Measurements from ENCODE around the gene IGF1R.

Gene IGF1R

DNA sequence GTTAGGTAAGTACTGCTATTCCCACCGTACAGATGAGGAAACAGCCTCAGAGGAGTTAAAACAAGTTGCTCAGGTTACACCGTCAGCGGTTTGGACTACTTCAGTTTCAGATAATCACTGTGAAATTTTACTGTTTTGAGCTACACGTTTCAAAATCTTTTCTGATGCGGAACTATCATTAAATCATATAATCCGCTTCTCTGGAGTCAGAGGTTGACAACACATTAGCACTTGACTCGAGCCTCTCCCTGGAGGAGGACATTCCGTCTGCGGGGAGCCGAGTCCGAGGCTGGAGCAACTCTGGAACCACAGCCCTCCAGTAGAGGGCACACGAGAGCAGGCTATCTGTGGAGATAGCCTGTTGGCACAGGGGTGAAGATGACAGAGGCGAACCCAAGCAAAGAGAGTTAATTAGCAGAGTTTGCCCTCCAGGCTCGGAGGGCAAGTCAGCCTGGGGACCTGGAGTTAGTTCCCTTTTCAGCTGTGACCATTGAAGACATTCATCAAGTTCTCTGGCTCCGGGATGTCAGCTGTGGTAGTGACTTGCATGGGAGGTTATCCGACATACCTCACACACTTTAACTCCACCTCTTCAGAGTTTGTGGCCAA, 131.2 kb downstream of the IGF1R start:
- peak; percentile 44 for DNase-seq

DNA sequence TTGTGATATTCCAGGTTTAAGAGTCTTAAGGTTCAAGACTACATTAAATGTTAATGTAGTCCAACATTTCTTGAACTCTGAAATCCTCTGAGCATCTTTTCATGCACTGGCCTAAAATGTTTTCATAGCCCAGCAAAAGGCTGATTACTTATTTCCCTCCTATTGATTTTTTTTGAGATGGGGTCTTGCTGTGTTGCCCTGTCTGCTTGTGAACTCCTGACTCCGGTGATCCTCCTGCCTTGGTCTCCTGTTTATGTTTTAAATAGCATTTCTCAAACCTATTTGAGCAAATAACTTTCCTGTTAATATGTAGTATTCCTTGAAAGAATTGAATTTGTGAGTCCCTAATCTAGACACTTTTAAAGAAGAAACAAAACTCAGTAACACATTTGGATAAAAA, 133.5 kb downstream of the IGF1R start:
- no peak for DNase-seq

DNA sequence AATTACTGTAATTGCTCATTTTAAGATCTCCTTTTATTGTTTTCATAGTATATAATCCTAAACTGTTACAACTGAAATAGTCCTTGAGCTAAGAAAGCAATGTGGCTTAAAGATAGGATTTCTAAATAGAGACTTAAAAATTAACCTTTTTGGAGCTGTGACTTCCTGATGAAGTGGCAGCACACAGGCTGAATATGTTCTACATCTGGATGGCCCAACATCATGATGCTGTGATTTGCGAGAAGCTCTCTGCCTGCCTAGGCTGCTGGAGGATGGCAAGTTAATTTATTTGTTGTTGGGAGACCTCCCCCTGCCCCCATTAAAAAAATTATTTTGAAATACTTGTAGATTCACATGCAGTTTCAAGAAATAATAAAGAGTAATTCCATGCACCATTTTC, 134.5 kb downstream of the IGF1R start:
- DNase-seq, result no peak

- DNase-seq, result no peak
Measured at GRCh38 chr15:98785431-98785806, 137.1 kb downstream of the IGF1R start.

DNA sequence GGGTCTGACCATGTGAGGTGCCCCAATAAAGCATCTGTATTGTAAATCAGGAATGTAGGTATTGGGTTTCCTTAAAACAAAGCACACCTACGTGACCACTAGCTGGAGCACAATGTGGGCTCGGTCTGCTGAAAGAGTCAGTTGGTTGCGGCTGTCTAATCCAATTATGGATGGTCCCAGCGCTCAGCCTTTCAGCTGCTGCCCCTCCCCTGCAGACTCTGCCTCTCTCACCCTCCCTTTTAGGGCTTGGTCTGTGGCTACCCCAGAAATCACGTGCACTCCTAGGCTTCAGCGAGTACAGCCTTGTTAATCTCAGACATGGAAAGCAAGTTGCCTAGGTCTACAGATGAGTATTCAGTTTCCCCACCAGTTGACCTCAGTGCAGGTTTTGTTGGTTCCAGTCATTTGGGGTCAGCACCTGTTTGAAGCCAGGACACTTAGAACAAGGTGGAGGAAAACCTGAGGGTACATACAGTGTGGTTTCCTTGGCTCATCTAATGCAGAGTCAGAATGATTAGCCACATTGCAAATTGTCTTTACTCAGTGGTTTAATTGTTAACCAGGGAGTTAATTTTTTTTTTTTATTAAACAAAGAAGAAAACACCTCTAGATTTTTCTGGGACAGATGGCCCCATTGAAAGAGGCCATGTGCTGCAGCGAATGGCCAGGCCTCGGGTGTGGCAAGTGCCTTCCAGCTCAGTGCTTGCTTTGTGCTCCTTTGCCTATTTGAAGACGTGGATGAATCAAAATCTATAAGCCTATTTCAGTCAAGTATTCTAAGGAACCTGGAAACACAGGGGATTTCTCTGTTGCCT, 137.7 kb downstream of the IGF1R start:
- DNase-seq, result no peak

- no peak for DNase-seq
Measured at GRCh38 chr15:98786717-98787116, 138.4 kb downstream of the IGF1R start.

DNA sequence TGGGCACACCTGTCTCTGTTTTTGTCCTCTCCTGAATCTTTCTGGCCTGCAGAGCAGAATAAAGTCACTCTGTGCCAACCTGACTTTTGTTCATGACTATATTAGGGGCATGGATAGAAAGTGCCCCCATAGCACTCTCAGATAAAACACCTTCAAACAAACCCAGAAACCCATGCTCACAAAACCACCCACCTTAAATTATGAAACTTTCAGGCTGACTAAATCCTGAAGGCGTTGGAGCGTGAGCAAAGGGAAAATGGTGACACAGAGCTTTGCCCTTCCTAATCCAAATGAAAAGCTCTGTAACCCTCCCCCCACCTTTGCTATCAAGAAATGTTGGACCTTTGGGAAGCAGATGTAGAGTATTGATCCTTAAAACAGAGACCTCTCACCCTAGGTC, 138.9 kb downstream of the IGF1R start:
- DNase-seq, result no peak

GRCh38 chr15:98787936-98788757, 139.8 kb downstream of the IGF1R start:
- no peak for DNase-seq

DNA sequence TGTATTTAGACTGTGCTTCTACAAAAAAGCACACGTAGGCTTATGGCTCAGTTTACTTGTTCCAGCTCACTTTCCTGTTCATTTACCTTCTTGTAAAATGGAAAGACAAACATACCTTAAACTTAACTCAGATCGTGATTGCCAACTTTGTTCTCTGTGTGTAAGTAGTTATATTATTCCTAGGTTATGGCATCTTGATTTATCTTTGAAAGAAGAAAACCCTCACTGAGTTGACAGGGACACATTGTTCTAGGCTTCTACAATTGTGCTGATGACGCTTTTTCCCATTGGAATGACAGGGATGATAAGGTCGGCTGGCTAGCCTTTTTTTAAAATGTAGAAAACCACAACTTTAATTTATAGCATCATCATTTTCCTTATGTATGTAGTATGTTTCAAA, 140.7 kb downstream of the IGF1R start:
- DNase-seq, result no peak

DNA sequence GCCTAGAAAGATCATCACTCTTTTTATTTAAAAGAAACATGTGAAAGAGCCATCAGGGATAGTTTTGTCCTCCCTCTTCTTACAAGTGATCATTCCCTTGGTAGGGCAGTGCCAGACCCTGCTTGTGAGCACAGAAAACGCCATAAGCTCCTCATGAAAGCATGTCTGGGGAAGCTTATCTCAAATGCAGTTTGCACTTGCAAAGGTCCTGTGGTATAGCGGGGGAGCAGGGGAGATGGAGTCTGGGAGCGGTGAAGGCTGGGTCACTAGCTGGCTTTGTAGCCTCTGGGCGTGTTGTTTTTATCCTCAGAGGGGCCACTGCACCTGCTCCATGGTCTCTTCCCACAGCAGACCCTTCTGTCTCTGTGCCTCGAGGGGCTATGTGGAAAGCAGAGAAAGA, 141.9 kb downstream of the IGF1R start:
- no peak for DNase-seq

DNA sequence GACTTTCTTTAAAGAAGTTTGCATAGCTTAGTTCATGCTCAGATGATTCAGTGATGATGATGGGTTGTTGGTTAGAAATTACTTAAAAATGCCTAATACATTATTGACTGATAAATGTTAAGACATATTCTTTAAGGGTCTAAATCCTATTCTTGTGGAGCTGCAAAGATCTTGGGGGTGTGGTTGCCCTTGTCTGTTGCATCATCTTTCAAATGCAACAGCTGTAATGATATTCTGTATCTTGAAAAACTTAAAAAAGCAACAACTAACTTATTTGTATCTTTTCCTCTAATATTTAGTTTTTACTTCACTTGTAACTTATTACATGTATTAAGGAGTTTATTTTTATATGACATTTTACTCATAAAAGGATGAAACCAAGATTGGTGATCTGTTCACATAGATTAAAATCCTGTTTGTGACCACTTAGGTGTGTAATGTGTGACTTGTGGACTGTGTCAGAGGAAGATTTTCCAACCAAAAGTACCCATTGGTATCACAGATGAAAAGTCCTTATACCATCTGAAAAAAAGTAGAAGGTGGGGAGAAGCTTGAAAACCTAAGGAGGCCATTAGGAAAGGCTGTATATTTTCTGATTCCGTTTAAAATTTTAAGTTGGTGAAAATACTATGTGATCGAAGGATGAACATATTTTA, 142.8 kb downstream of the IGF1R start:
- DNase-seq, result no peak

- no peak for DNase-seq
Measured at GRCh38 chr15:98792117-98792516, 143.8 kb downstream of the IGF1R start.

DNA sequence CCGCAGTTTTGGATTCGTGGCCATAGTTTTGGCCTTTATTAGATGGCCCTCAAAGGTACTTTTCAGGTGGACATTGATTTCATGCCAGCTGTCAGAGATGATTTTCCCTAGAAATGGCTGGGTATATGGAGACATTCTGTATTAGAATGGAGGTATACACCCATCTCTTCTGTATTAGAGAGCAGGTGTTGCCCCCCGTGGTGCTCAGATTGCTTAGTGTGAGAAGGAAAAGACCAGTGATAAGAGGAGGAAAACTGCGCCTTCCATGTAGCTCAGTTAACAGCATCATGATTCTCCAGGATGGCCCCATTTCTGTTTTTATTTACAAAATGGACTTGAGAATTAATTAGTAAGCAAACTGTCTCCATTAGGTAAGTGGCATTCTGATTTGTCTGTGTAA, 145.9 kb downstream of the IGF1R start:
- no peak for DNase-seq

DNA sequence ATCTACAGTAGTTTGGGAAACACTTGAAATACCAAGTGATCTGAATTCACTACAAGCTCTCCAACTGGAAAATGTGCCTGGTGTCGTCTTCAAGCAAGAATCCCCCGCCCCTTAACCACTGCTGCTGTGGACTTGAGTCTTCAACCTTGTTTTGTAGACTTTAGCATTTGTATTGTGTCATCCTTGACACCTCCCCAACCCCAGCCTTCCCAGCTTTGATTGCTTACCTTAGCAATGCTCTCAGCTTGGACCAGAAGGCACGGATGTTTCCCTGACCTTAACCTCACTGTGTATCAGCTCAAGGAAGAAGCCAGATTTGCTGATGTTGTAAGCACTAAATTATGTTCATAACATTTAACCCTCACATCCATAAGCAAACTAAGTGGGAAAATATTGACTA, 146.4 kb downstream of the IGF1R start:
- no peak for DNase-seq

DNA sequence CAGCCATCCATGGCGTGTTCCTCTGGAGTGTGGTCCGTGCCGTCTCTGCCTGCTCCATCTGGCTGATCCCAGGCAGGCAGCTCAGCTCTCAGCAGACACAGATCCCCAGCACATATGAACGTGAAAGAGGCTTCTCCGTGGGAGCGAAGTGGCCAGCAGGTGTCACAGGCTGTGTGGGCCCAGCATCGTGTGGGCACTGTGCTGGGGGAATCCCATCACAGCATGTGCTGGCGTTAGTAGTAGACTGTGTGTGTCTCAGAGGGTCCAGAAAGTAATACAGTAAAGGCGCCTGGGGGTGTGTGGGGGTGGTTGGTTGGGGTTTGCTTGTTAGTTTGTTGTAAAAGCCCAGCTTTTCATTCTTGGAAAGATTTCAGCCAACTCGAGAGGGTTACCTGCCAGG, 147.6 kb downstream of the IGF1R start:
- no peak for DNase-seq

DNA sequence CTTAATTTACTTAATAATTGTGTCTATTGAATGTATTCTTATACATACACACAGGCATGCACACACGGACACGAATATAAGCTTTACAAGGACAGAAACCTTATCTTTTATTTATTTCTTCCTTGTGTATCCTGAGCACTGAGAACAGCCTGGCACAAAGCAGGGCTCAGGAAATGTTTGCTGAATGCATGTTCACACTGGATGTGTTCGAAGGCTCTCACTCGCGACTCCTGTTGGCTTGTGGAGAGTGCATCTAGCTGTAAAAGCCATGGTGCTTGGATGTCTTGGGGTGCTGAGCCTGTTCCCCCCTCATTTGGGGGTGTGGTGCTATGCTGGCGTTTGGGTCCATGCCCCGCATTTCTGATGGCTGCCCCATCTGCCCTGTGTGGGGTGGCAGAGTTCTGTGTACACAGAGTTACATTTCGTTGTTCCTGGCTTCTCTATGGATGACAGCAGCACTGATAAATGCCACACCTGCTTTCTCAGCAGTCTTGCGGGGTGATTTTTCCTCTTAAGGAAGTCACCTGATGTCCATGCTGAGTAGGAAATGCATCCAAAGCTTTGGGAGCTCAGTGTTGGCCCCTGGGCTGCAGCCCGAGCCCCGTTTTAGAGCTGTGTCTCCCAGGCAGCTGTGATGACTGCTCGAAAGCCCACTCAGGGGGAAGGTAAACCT, 148.5 kb downstream of the IGF1R start:
- no peak for DNase-seq

- DNase-seq, result no peak
Measured at GRCh38 chr15:98798375-98798893, 150.1 kb downstream of the IGF1R start.

DNA sequence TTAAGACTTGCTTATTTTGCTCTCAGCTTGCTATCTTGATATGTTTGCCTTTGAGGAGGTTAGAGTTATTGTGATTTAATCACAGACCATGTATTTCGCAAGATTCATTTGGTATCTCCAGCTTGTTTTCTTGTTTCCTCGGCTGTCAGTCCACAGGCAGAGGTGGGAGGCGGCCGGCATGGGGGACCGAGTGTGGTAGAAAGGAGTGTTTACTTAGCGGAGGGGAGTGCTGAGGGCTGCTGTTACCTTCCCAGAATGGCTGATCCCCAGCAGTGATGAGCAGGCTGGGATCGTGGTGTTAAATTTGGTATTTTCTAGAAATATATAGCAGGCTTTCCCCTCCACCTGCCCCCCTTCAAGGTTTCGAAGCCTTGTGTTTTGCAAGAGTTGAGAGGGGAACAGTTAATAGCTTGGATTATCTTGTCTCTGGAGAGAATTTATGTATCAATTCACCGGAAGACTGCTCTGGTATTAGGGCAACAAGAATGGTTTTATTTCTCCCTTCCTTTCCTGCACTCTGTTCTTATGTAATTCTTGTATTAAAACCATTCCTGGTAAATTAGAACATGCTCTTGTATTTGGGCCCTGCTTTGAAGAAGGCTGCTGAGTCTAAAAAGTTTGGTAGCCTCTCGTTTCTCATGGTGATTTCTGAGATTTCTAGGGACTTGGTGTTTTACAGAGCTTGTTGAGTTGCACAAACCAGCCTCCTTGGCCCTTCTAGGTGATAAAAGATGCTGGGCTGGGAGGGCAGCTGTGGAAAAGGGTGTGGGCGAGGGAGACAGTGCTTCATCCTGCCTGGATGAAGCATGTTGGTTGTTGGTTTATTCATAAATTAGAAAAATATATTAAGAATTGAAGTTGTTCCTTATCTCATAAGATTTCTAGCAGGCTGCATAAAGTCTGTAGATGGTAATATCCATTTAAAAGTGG, 151.4 kb downstream of the IGF1R start:
- no peak for DNase-seq

DNA sequence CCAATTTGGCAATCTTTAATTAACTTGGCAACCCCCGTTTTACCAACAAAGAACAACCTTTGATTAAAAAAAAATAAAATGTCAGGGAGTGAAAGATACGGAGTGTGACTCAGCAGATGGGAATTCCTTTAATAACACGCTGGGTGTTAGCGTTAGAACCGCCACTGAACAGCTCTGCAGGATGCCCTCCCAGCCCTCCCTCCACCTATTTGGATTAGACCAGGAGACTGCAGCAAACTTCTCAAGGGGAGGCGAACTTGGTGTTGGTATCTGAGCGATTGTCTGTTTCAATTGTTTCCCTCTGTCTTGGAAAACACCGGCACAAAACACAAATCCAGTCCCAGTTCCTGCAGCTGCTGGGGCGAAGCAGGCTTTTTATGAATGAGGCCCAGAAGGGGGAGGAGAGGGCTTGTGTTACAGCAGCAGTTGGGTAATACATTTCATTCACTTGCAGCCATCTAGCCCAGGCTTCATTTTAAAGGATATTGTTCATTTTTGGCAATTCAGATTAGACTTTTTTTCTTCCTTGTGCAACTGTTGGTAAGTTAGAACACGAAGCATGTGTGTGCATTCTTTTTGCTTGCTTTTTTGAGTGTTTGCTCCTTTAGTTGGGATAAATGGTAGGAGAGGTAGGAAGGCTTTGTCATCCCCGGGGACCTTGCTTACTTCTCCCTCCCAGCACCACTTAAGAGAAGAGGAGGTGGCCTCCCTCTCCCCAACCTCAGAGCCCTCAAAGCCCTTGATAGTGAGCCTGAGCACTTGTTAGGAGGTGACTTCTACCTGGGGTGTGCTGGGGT, 152.3 kb downstream of the IGF1R start:
- DNase-seq, result no peak

GRCh38 chr15:98801234-98801561, 152.9 kb downstream of the IGF1R start:
- peak; percentile 15 for DNase-seq

GRCh38 chr15:98802187-98802586, 153.8 kb downstream of the IGF1R start:
- no peak for DNase-seq

All from NCI-H2029 (cell line).